H1 (cell line): Measurements from ENCODE around the gene ZNF521. TPM values are rescaled to one million over a fixed set of nuclear protein-coding genes. Genes with fewer than 3 reads are reported as not detected.

ENCODE experiments used
- CTCF ChIA-PET: fragments of 300-600 bp; sonication (Branson Sonifier 250); formaldehyde crosslinking; loops from one replicate; lab custom pipeline; 2021; ENCODE audit not compliant: partially characterized antibody; lab: Charles Lee
- POLR2A ChIA-PET: fragments of 300-600 bp; sonication (Branson Sonifier 250); formaldehyde crosslinking; loops from one replicate; lab custom pipeline; 2021; ENCODE audit warnings: inconsistent platforms; ENCODE audit not compliant: partially characterized antibody; lab: Charles Lee
- DNase-seq, 2 experiments: peaks; one replicate each; pipeline versions ENCODE4 v3.0.0 to v3.0.0-alpha.2; 2010 to 2022; ENCODE audit warnings: low spot score in 2 of 2, low read depth in 1 of 2, mixed read lengths in 1 of 2
- FAIRE-seq: peaks from 2 replicates; lab custom pipeline; 2011; peaks lifted over from hg19 to GRCh38; lab: Jason Lieb, UNC
- H2AFZ ChIP-seq: 2 replicates; pipeline ENCODE4 v1.8.1; 2012; ENCODE audit warnings: low read length, inconsistent platforms
- H2AK5ac ChIP-seq: 2 replicates; pipeline ENCODE4 v1.6.1; 2013; ENCODE audit warnings: low read depth, low read length
- H2BK120ac ChIP-seq: replicated peaks from 2 replicates; pipeline ENCODE3; 2013; ENCODE audit warnings: low read depth, low read length, inconsistent platforms
- H2BK12ac ChIP-seq: 2 replicates; pipeline ENCODE4 v1.6.1; 2013; ENCODE audit warnings: low read depth, low read length
- H2BK15ac ChIP-seq: 2 replicates; pipeline ENCODE4 v1.6.1; 2013; ENCODE audit warnings: low read length
- H2BK20ac ChIP-seq: 2 replicates; pipeline ENCODE4 v1.6.1; 2013; ENCODE audit warnings: low read length
- H2BK5ac ChIP-seq: 2 replicates; pipeline ENCODE4 v1.6.1; 2013; ENCODE audit warnings: low read depth, low read length
- H3K14ac ChIP-seq: 2 replicates; pipeline ENCODE4 v1.6.1; 2013; ENCODE audit warnings: inconsistent platforms; ENCODE audit not compliant: insufficient read length
- H3K18ac ChIP-seq: 2 replicates; pipeline ENCODE4 v1.6.1; 2013; ENCODE audit warnings: low read length; ENCODE audit errors: extremely low read depth
- H3K23ac ChIP-seq: 2 replicates; pipeline ENCODE4 v1.6.1; 2013; ENCODE audit warnings: inconsistent platforms; ENCODE audit not compliant: insufficient read length
- H3K23me2 ChIP-seq: 2 replicates; pipeline ENCODE4 v1.6.1; 2013; ENCODE audit warnings: low read depth, low read length
- H3K27ac ChIP-seq: 2 replicates; pipeline ENCODE4 v1.6.1; 2011; ENCODE audit warnings: low read depth, low read length, inconsistent platforms
- H3K27me3 ChIP-seq, 4 experiments: replicated peaks in 1 of 4; 1 replicate in 1 of 4; 2 replicates in 3 of 4; pipeline versions ENCODE4 v1.6.1 to v1.8.1; 2011 to 2013; ENCODE audit warnings: low read length in 3 of 4, mild to moderate bottlenecking in 3 of 4, inconsistent platforms in 2 of 4, mixed read lengths in 2 of 4, moderate library complexity in 1 of 4; ENCODE audit not compliant: control insufficient read depth in 3 of 4, insufficient read depth in 3 of 4; ENCODE audit errors: extremely low read depth in 1 of 4
- H3K36me3 ChIP-seq, 4 experiments: 2 replicates each; pipeline versions ENCODE4 v1.6.1 to v1.8.1; 2011 to 2013; ENCODE audit warnings: mild to moderate bottlenecking in 4 of 4, low read length in 3 of 4, moderate library complexity in 2 of 4, control low read depth in 1 of 4, inconsistent platforms in 1 of 4; ENCODE audit not compliant: insufficient read depth in 4 of 4, control insufficient read depth in 2 of 4
- H3K4ac ChIP-seq: replicated peaks from 2 replicates; pipeline ENCODE3; 2013; ENCODE audit warnings: low read length, low read depth, mixed read lengths, inconsistent platforms; ENCODE audit not compliant: insufficient read length
- H3K4me1 ChIP-seq, 4 experiments: replicated peaks in 1 of 4; 1 replicate in 1 of 4; 2 replicates in 3 of 4; pipeline versions ENCODE4 v1.6.1 to v1.8.1; 2011 to 2013; ENCODE audit warnings: low read length in 3 of 4, inconsistent platforms in 2 of 4, mixed read lengths in 1 of 4; ENCODE audit not compliant: insufficient read depth in 4 of 4, control insufficient read depth in 3 of 4
- H3K4me2 ChIP-seq, 2 experiments: 2 replicates each; pipeline versions ENCODE4 v1.6.1 to v1.8.1; 2011 to 2013; ENCODE audit warnings: low read depth in 2 of 2, low read length in 2 of 2, control low read depth in 1 of 2, inconsistent platforms in 1 of 2, mild to moderate bottlenecking in 1 of 2; ENCODE audit not compliant: insufficient read depth in 1 of 2
- H3K4me3 ChIP-seq, 4 experiments: fragments of 200-600, 300-600 bp in 1 of 4; sonication (generic), shearing (Covaris generic), sonication (Bioruptor Twin) in 1 of 4; 2 replicates each; pipeline versions ENCODE4 v1.5.1 to v1.8.1; 2011 to 2016; ENCODE audit warnings: low read length in 4 of 4, low read depth in 3 of 4, control low read depth in 2 of 4, inconsistent platforms in 2 of 4, mild to moderate bottlenecking in 2 of 4, mixed read lengths in 1 of 4, moderate library complexity in 1 of 4; ENCODE audit not compliant: insufficient read depth in 2 of 4; ENCODE audit errors: extremely low read depth in 1 of 4
- H3K56ac ChIP-seq: replicated peaks from 2 replicates; pipeline ENCODE3; 2013; ENCODE audit warnings: low read depth, mild to moderate bottlenecking, mixed read lengths, low read length, inconsistent platforms; ENCODE audit not compliant: insufficient read length
- H3K79me1 ChIP-seq: 2 replicates; pipeline ENCODE4 v1.6.1; 2013; ENCODE audit warnings: low read depth, low read length, control low read depth
- H3K79me2 ChIP-seq, 2 experiments: 2 replicates each; pipeline versions ENCODE4 v1.6.1 to v1.8.1; 2012 to 2013; ENCODE audit warnings: low read length in 2 of 2, mild to moderate bottlenecking in 2 of 2, inconsistent platforms in 1 of 2; ENCODE audit not compliant: insufficient read depth in 2 of 2, control insufficient read depth in 1 of 2
- H3K9ac ChIP-seq, 4 experiments: replicated peaks in 1 of 4; 1 replicate in 1 of 4; 2 replicates in 3 of 4; pipeline versions ENCODE4 v1.6.1 to v1.8.1; 2011 to 2013; ENCODE audit warnings: low read depth in 3 of 4, low read length in 3 of 4, control low read depth in 2 of 4, mild to moderate bottlenecking in 2 of 4, moderate library complexity in 2 of 4, inconsistent platforms in 1 of 4; ENCODE audit errors: extremely low read depth in 1 of 4
- H3K9me3 ChIP-seq, 2 experiments: 2 replicates each; pipeline versions ENCODE4 v1.6.1 to v1.8.1; 2012 to 2013; ENCODE audit warnings: mild to moderate bottlenecking in 2 of 2, moderate library complexity in 2 of 2, control low read depth in 1 of 2, inconsistent platforms in 1 of 2, low read depth in 1 of 2, low read length in 1 of 2, mixed read lengths in 1 of 2; ENCODE audit not compliant: insufficient read depth in 2 of 2
- H4K20me1 ChIP-seq, 2 experiments: replicated peaks in 1 of 2; 2 replicates each; pipeline versions ENCODE3 to v1.8.1; 2011 to 2013; ENCODE audit warnings: inconsistent platforms in 2 of 2, low read length in 2 of 2, mild to moderate bottlenecking in 1 of 2; ENCODE audit not compliant: insufficient read depth in 2 of 2, control insufficient read depth in 1 of 2
- H4K5ac ChIP-seq: 2 replicates; pipeline ENCODE4 v1.6.1; 2013; ENCODE audit warnings: low read length, low read depth, mixed read lengths, inconsistent platforms; ENCODE audit not compliant: insufficient read length
- H4K8ac ChIP-seq: 2 replicates; pipeline ENCODE4 v1.8.0; 2013; ENCODE audit warnings: mild to moderate bottlenecking, moderate library complexity, low read length, inconsistent platforms; ENCODE audit not compliant: insufficient read depth; ENCODE audit errors: extremely low read depth
- H4K91ac ChIP-seq: replicated peaks from 2 replicates; pipeline ENCODE3; 2013; ENCODE audit warnings: low read length, mixed read lengths, inconsistent platforms; ENCODE audit not compliant: insufficient read length
- ASH2L ChIP-seq: fragments of 200-600, 300-600 bp; sonication (generic); IDR thresholded peaks from one replicate; pipeline ENCODE4 v1.7.1; 2017; ENCODE audit warnings: low read length
- CEBPB ChIP-seq: IDR thresholded peaks from 2 replicates; pipeline ENCODE4 v1.6.1; 2012; ENCODE audit warnings: low read depth, low read length
- CHD1 ChIP-seq: IDR thresholded peaks from 2 replicates; pipeline ENCODE4 v1.6.1; 2012; ENCODE audit warnings: low read depth, low read length, improper control_type of control experiment
- FOSL1 ChIP-seq: IDR thresholded peaks from 2 replicates; pipeline ENCODE4 v1.6.1; 2011; ENCODE audit warnings: mild to moderate bottlenecking, low read depth, low read length, moderate library complexity; ENCODE audit not compliant: insufficient read depth
- HDAC6 ChIP-seq: IDR thresholded peaks from one replicate; pipeline ENCODE4 v1.7.1; 2012; ENCODE audit warnings: low read depth, mild to moderate bottlenecking, inconsistent platforms, low read length, moderate library complexity
- JUND ChIP-seq: IDR thresholded peaks from 2 replicates; pipeline ENCODE4 v1.6.1; 2011; ENCODE audit warnings: mild to moderate bottlenecking, improper control_type of control experiment, low read length
- KDM4A ChIP-seq: IDR thresholded peaks from one replicate; pipeline ENCODE4 v1.7.1; 2012; ENCODE audit warnings: low read depth, mild to moderate bottlenecking, moderate library complexity, low read length, inconsistent platforms; ENCODE audit not compliant: severe bottlenecking
- MAFK ChIP-seq: IDR thresholded peaks from 2 replicates; pipeline ENCODE4 v1.6.1; 2012; ENCODE audit warnings: low read depth, mild to moderate bottlenecking, improper control_type of control experiment, low read length
- NANOG ChIP-seq: IDR thresholded peaks from 2 replicates; pipeline ENCODE4 v1.6.1; 2011; ENCODE audit warnings: low read length, low read depth, mild to moderate bottlenecking, inconsistent platforms; ENCODE audit not compliant: insufficient read depth, poor library complexity, severe bottlenecking
- NRF1 ChIP-seq: IDR thresholded peaks from 2 replicates; pipeline ENCODE4 v1.6.1; 2011; ENCODE audit warnings: mild to moderate bottlenecking, low read depth, low read length, improper control_type of control experiment
- PHF8 ChIP-seq: fragments of 200-600 bp; sonication (generic); conservative IDR thresholded peaks from 2 replicates; pipeline ENCODE4 v1.7.1; 2012; ENCODE audit warnings: low read depth, mild to moderate bottlenecking, inconsistent platforms, low read length, moderate library complexity
- POLR2A ChIP-seq, 2 experiments: IDR thresholded peaks; 1 replicate in 1 of 2; 2 replicates in 1 of 2; pipeline ENCODE4 v1.6.1; 2011; ENCODE audit warnings: low read depth in 2 of 2, low read length in 2 of 2, mild to moderate bottlenecking in 2 of 2; ENCODE audit errors: control extremely low read depth in 1 of 2
- POLR2AphosphoS5 ChIP-seq: IDR thresholded peaks from 2 replicates; pipeline ENCODE4 v1.6.1; 2011; ENCODE audit warnings: low read depth, low read length
- RBBP5 ChIP-seq: IDR thresholded peaks from 2 replicates; pipeline ENCODE4 v1.7.1; 2012; ENCODE audit warnings: low read depth, mild to moderate bottlenecking, inconsistent platforms, low read length, moderate library complexity, borderline replicate concordance
- SIRT6 ChIP-seq: IDR thresholded peaks from one replicate; pipeline ENCODE4 v1.7.1; 2012; ENCODE audit warnings: low read length, inconsistent platforms
- TAF7 ChIP-seq: optimal IDR thresholded peaks from 2 replicates; pipeline ENCODE3; 2011; ENCODE audit warnings: low read depth, mild to moderate bottlenecking, inconsistent platforms, low read length, moderate library complexity, borderline replicate concordance
- WGBS, 2 experiments: shearing (Covaris generic) in 1 of 2; methylation state at CpG; one replicate each; pipeline versions ENCODE4 v1.1.6 to v1.1.7; 2013 to 2015; ENCODE audit warnings: low lambda C conversion rate in 2 of 2, mixed read lengths in 2 of 2, inconsistent platforms in 1 of 2, low coverage in 1 of 2, missing lambda C conversion rate in 1 of 2; ENCODE audit not compliant: insufficient replicate concordance in 2 of 2, insufficient coverage in 1 of 2, insufficient read length in 1 of 2; ENCODE audit errors: extremely low coverage in 1 of 2, missing lambda C conversion rate in 1 of 2; 5-methylcytosine and 5-hydroxymethylcytosine counted together
- polyA plus RNA-seq, 7 experiments: library from polyadenylated mRNA; depleted of rRNA in 3 of 7; stranded (reverse) in 5 of 7; unstranded in 2 of 7; fragments of >200 nt in 5 of 7; fragments of 200-250 nt in 2 of 7; gene quantifications; 1 replicate in 5 of 7; 2 replicates in 1 of 7; 4 replicates in 1 of 7; pipeline versions ENCODE4 v1.2.1 to v1.2.3, GENCODE V29; 2011 to 2013; ENCODE audit warnings: missing spikeins in 2 of 7, mixed read lengths in 2 of 7
- total RNA-seq: library from RNA; stranded (reverse); fragmentation: NEBNext Ultra II Directional; extraction: Animal tissue kit (Norgen Biotek cat#: 25700); gene quantifications from 2 replicates; pipeline ENCODE4 v1.2.1, GENCODE V29; 2021

The ZNF521 gene
- total and polyA plus RNA-seq, 2 of the 8 experiments (the other 6 are each of a cell fraction or from before 2014, with no cell fraction given), result 9.5 to 15.8 TPM

DNA sequence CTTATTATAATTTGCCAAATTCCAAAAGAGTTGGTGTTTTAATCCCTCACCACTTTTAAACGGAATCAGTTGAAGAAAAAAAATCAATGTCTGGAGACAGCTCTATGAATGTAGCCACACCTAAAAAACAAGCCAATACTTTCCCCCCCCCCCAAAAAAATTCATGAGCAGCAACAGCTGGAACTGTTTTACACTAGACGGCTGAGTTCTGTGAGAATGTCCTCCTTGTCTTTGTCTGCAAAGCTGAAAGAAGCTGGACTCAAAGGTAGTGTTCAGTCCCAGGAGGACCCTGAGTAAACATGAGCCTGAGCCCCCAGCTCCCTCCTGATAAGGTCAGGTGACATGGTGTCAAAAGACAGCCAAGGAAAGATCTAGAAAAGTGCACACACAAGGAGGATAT lies 68.2 kb downstream of the ZNF521 start:
- Histone ChIP-seq H3K9me3 (no peaks in the 10 kb centered on the region), H2AK5ac (no peak overlapping the region), H3K79me1 (no peaks in the 10 kb centered on the region), H3K4me3 (no peak overlapping the region), H3K79me2 (no peaks in the 10 kb centered on the region), H2BK120ac (no peak overlapping the region), H2BK20ac (no peak overlapping the region), H3K4me1 (peaks cover 8 to 29% (median 25%) of the 10 kb centered on the region in 4 experiments), H3K9ac (no peak overlapping the region), H3K4me2 (no peak overlapping the region), H3K36me3 (no peaks in the 10 kb centered on the region), H3K56ac (no peak overlapping the region), H3K23ac (no peak overlapping the region), H3K27me3 (no peaks in the 10 kb centered on the region), H2BK15ac (no peak overlapping the region), H2AFZ (no peak overlapping the region), H3K27ac (no peak overlapping the region), H4K91ac (no peak overlapping the region), H3K4ac (no peak overlapping the region), H4K20me1 (no peaks in the 10 kb centered on the region), H2BK5ac (no peak overlapping the region), H3K14ac (no peak overlapping the region), H3K23me2 (no peaks in the 10 kb centered on the region), H4K5ac (no peak overlapping the region), H3K18ac (no peak overlapping the region), H2BK12ac (no peak overlapping the region), H4K8ac (no peak overlapping the region)
- ChIA-PET POLR2A (no interaction called here), CTCF (interaction anchor here (1.3 to 1.7 kb wide), 2 partner anchors 10 to 25 kb away, joined by 3 to 5 read pairs; no protein-coding TSS in a partner anchor)
- WGBS, 2 experiments, result 54% methylated on average over 2 of the region's 2 CpGs; no CpG with 5 or more reads in 1 of the 2 experiments
- DNase-seq, result no peak
- FAIRE-seq, result no peak
- TF ChIP-seq CEBPB (no peak), JUND (no peak), ASH2L (no peak), POLR2AphosphoS5 (no peak), CHD1 (no peak), HDAC6 (no peak), NANOG (no peak), RBBP5 (no peak), MAFK (no peak), SIRT6 (no peak), POLR2A (IDR thresholded peaks at IDR 0.05; ENCODE audit: control extremely low read depth in 1 of 2, low read depth in 2 of 2, low read length in 2 of 2) (no peak), KDM4A (no peak), PHF8 (no peak), FOSL1 (no peak), TAF7 (no peak), NRF1 (no peak)
